Measurements from ENCODE around the gene SH3GLB1. TPM values are rescaled to one million over a fixed set of nuclear protein-coding genes. Genes with fewer than 3 reads are reported as not detected.

The SH3GLB1 gene
- total RNA-seq, 3 donors from 2014 or later, result 40.8 to 51.1 (median 42.1) TPM

- ATAC-seq (peak in 1 of 2 donors; percentile 11), DNase-seq (no peak)
- peak overlapping the region; percentile 46 for H3K4me3 Mint-ChIP-seq
- no peaks in the 10 kb centered on the region for H3K27me3 Mint-ChIP-seq (ENCODE audit: low read depth)
- H3K9me3 Mint-ChIP-seq, result no peaks in the 10 kb centered on the region
- H3K36me3 Mint-ChIP-seq (ENCODE audit: insufficient read depth), result no peaks in the 10 kb centered on the region
- peaks cover 13% of the 10 kb centered on the region for H3K4me1 Mint-ChIP-seq (ENCODE audit: low read depth)
Measured at GRCh38 chr1:86773341-86774288, 69.2 kb downstream of the SH3GLB1 start.

- no peaks in the 10 kb centered on the region for H3K9me3 Mint-ChIP-seq
- no peaks in the 10 kb centered on the region for H3K36me3 Mint-ChIP-seq (ENCODE audit: insufficient read depth)
- H3K4me3 Mint-ChIP-seq, result peak overlapping the region; percentile 46
- peak; percentile 14 for DNase-seq
- H3K4me1 Mint-ChIP-seq (ENCODE audit: low read depth), result peaks cover 13% of the 10 kb centered on the region
- peak; percentile 91 to 96 for ATAC-seq
- no peaks in the 10 kb centered on the region for H3K27me3 Mint-ChIP-seq (ENCODE audit: low read depth)
Measured at GRCh38 chr1:86774305-86775295, 70.2 kb downstream of the SH3GLB1 start.

GRCh38 chr1:86775395-86775794, 71.0 kb downstream of the SH3GLB1 start:
- Mint-ChIP-seq H3K4me1 (ENCODE audit: low read depth) (peaks cover 13% of the 10 kb centered on the region), H3K27me3 (ENCODE audit: low read depth) (no peaks in the 10 kb centered on the region), H3K4me3 (no peak overlapping the region), H3K36me3 (ENCODE audit: insufficient read depth) (no peaks in the 10 kb centered on the region), H3K9me3 (no peaks in the 10 kb centered on the region)
- ATAC-seq, result no peak
- no peak for DNase-seq

- no peaks in the 10 kb centered on the region for H3K27me3 Mint-ChIP-seq (ENCODE audit: low read depth)
Measured at GRCh38 chr1:86776108-86776507, 71.7 kb downstream of the SH3GLB1 start.

GRCh38 chr1:86778569-86779239, 74.3 kb downstream of the SH3GLB1 start:
- Mint-ChIP-seq H3K4me3 (no peak overlapping the region), H3K36me3 (ENCODE audit: insufficient read depth) (peaks cover 1% of the 10 kb centered on the region), H3K27me3 (ENCODE audit: low read depth) (peaks cover 3% of the 10 kb centered on the region), H3K4me1 (ENCODE audit: low read depth) (peaks cover 11% of the 10 kb centered on the region), H3K9me3 (peaks cover 6% of the 10 kb centered on the region)
- ATAC-seq (no peak), DNase-seq (no peak)

More at GRCh38 chr1:86776108-86776507, 71.7 kb downstream of the SH3GLB1 start:
- H3K36me3 Mint-ChIP-seq (ENCODE audit: insufficient read depth), result peaks cover 1% of the 10 kb centered on the region
- DNase-seq (no peak), ATAC-seq (no peak)
- H3K9me3 Mint-ChIP-seq, result no peaks in the 10 kb centered on the region
- H3K4me1 Mint-ChIP-seq (ENCODE audit: low read depth), result peaks cover 13% of the 10 kb centered on the region
- no peak overlapping the region for H3K4me3 Mint-ChIP-seq

GRCh38 chr1:86779308-86780191, 75.2 kb downstream of the SH3GLB1 start:
- no peak overlapping the region for H3K4me3 Mint-ChIP-seq
- H3K27me3 Mint-ChIP-seq (ENCODE audit: low read depth), result peaks cover 3% of the 10 kb centered on the region
- H3K36me3 Mint-ChIP-seq (ENCODE audit: insufficient read depth), result peaks cover 1% of the 10 kb centered on the region
- DNase-seq, result no peak
- ATAC-seq, result no peak
- H3K9me3 Mint-ChIP-seq, result peaks cover 6% of the 10 kb centered on the region
- peaks cover 3% of the 10 kb centered on the region for H3K4me1 Mint-ChIP-seq (ENCODE audit: low read depth)

GRCh38 chr1:86782482-86782881, 78.1 kb downstream of the SH3GLB1 start:
- H3K9me3 Mint-ChIP-seq, result peaks cover 6% of the 10 kb centered on the region
- H3K27me3 Mint-ChIP-seq (ENCODE audit: low read depth), result peaks cover 3% of the 10 kb centered on the region
- peaks cover 1% of the 10 kb centered on the region for H3K36me3 Mint-ChIP-seq (ENCODE audit: insufficient read depth)
- no peak overlapping the region for H3K4me3 Mint-ChIP-seq
- H3K4me1 Mint-ChIP-seq (ENCODE audit: low read depth), result no peaks in the 10 kb centered on the region
- DNase-seq, result no peak
- no peak for ATAC-seq

GRCh38 chr1:86787621-86788020, 83.2 kb downstream of the SH3GLB1 start:
- no peak overlapping the region for H3K4me3 Mint-ChIP-seq
- H3K36me3 Mint-ChIP-seq (ENCODE audit: insufficient read depth), result no peaks in the 10 kb centered on the region
- H3K27me3 Mint-ChIP-seq (ENCODE audit: low read depth), result no peaks in the 10 kb centered on the region
- H3K9me3 Mint-ChIP-seq, result no peaks in the 10 kb centered on the region
- DNase-seq (no peak), ATAC-seq (no peak)
- H3K4me1 Mint-ChIP-seq (ENCODE audit: low read depth), result no peaks in the 10 kb centered on the region

- no peak for DNase-seq
- H3K27me3 Mint-ChIP-seq (ENCODE audit: low read depth), result no peaks in the 10 kb centered on the region
- H3K36me3 Mint-ChIP-seq (ENCODE audit: insufficient read depth), result no peaks in the 10 kb centered on the region
- H3K9me3 Mint-ChIP-seq, result no peaks in the 10 kb centered on the region
- ATAC-seq, result no peak
- H3K4me1 Mint-ChIP-seq (ENCODE audit: low read depth), result no peaks in the 10 kb centered on the region
- no peak overlapping the region for H3K4me3 Mint-ChIP-seq
Measured at GRCh38 chr1:86788300-86789206, 84.2 kb downstream of the SH3GLB1 start.

- no peaks in the 10 kb centered on the region for H3K36me3 Mint-ChIP-seq (ENCODE audit: insufficient read depth)
- DNase-seq (no peak), ATAC-seq (no peak)
- no peaks in the 10 kb centered on the region for H3K27me3 Mint-ChIP-seq (ENCODE audit: low read depth)
- no peak overlapping the region for H3K4me3 Mint-ChIP-seq
- H3K4me1 Mint-ChIP-seq (ENCODE audit: low read depth), result no peaks in the 10 kb centered on the region
- no peaks in the 10 kb centered on the region for H3K9me3 Mint-ChIP-seq
Measured at GRCh38 chr1:86795316-86795715, 90.9 kb downstream of the SH3GLB1 start.

All from activated T-cell treated with anti-CD3 and anti-CD28 coated beads, Interleukin-2, amount 50 U/mL, for 4 hours (primary cell).